Measurements from ENCODE around the gene LDLRAP1. TPM values are rescaled to one million over a fixed set of nuclear protein-coding genes. Genes with fewer than 3 reads are reported as not detected.

LDLRAP1 gene
- total RNA-seq, 1 donor: 18.5 TPM

DNA sequence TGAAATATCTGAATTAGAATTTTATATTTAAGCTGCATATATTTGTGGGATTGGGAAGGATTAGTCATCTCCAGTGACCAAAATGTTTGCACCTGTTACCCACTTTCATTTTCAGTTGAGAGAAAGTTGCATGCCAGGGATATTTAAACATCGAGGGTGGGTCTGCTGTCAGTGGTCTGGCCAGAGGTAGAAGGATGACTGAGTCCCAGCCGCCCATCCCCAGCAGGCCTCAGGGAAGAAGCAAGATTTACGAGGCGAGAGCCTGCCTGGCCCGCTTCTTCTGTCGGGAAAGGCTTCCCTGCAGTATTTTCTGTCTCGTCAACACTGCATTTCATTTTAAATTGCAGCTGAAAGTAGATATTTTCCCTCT is 71.8 kb downstream of the LDLRAP1 start:
- Histone ChIP-seq H3K27me3 (ENCODE audit: insufficient read depth, low read length) (peaks cover 65% of the 10 kb centered on the region), H3K4me3 (ENCODE audit: insufficient read depth, low read length) (no peak overlapping the region), H3K36me3 (ENCODE audit: insufficient read depth, low read length) (no peaks in the 10 kb centered on the region), H3K9me3 (ENCODE audit: low read depth, low read length) (no peaks in the 10 kb centered on the region), H3K4me1 (ENCODE audit: insufficient read depth, low read length) (peaks cover 10% of the 10 kb centered on the region), H3K4me2 (ENCODE audit: insufficient read depth, low read length) (no peak overlapping the region), H3K79me2 (ENCODE audit: insufficient read depth, low read length) (no peaks in the 10 kb centered on the region), H4K20me1 (ENCODE audit: insufficient read depth, low read length) (no peaks in the 10 kb centered on the region), H3K27ac (ENCODE audit: low read depth, low read length) (no peak overlapping the region), H2AFZ (ENCODE audit: low read length) (no peak overlapping the region)
- DNase-seq (ENCODE audit: insufficient read length, low spot score, missing footprints): no peak
- TF ChIP-seq, protein P1, sequence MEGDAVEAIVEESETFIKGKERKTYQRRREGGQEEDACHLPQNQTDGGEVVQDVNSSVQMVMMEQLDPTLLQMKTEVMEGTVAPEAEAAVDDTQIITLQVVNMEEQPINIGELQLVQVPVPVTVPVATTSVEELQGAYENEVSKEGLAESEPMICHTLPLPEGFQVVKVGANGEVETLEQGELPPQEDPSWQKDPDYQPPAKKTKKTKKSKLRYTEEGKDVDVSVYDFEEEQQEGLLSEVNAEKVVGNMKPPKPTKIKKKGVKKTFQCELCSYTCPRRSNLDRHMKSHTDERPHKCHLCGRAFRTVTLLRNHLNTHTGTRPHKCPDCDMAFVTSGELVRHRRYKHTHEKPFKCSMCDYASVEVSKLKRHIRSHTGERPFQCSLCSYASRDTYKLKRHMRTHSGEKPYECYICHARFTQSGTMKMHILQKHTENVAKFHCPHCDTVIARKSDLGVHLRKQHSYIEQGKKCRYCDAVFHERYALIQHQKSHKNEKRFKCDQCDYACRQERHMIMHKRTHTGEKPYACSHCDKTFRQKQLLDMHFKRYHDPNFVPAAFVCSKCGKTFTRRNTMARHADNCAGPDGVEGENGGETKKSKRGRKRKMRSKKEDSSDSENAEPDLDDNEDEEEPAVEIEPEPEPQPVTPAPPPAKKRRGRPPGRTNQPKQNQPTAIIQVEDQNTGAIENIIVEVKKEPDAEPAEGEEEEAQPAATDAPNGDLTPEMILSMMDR (IDR thresholded peaks at IDR 0.05; ENCODE audit: extremely low read depth, low read depth, low read length): no peak

DNA sequence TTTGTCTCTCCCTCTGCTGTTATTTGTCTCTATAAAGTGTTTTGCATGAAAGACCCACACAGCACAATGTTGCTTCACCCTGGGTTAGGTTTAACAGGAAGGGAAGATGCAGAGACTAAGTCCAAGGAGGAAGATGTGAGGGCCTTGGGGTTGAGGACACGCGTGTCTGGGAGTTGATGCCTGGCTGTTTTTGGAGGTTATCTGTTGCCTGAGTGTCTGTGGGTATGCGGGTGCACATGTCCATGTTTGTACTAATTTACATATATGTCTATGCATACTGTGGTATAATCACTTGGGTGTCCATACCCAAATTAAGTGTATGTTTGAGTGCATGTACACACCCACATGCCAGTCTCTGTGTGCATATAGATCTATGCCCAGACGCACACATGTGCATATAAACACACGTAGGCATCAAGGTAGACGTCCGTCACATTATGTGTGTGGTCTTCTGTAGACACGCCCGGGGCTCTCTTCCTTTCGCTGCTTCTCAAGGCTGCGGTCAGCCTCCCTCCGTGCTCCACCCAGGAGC is 72.2 kb downstream of the LDLRAP1 start:
- Histone ChIP-seq H3K4me1 (ENCODE audit: insufficient read depth, low read length) (peaks cover 10% of the 10 kb centered on the region), H4K20me1 (ENCODE audit: insufficient read depth, low read length) (no peaks in the 10 kb centered on the region), H3K27me3 (ENCODE audit: insufficient read depth, low read length) (peaks cover 63% of the 10 kb centered on the region), H3K79me2 (ENCODE audit: insufficient read depth, low read length) (no peaks in the 10 kb centered on the region), H3K4me2 (ENCODE audit: insufficient read depth, low read length) (peak overlapping the region; percentile 78), H3K27ac (ENCODE audit: low read depth, low read length) (no peak overlapping the region), H2AFZ (ENCODE audit: low read length) (peak overlapping the region; percentile 88), H3K9me3 (ENCODE audit: low read depth, low read length) (no peaks in the 10 kb centered on the region), H3K4me3 (ENCODE audit: insufficient read depth, low read length) (peak overlapping the region; percentile 72), H3K36me3 (ENCODE audit: insufficient read depth, low read length) (no peaks in the 10 kb centered on the region)
- DNase-seq (ENCODE audit: insufficient read length, low spot score, missing footprints): no peak
- TF ChIP-seq, protein P1 (IDR thresholded peaks at IDR 0.05; ENCODE audit: extremely low read depth, low read depth, low read length): no peak

DNA sequence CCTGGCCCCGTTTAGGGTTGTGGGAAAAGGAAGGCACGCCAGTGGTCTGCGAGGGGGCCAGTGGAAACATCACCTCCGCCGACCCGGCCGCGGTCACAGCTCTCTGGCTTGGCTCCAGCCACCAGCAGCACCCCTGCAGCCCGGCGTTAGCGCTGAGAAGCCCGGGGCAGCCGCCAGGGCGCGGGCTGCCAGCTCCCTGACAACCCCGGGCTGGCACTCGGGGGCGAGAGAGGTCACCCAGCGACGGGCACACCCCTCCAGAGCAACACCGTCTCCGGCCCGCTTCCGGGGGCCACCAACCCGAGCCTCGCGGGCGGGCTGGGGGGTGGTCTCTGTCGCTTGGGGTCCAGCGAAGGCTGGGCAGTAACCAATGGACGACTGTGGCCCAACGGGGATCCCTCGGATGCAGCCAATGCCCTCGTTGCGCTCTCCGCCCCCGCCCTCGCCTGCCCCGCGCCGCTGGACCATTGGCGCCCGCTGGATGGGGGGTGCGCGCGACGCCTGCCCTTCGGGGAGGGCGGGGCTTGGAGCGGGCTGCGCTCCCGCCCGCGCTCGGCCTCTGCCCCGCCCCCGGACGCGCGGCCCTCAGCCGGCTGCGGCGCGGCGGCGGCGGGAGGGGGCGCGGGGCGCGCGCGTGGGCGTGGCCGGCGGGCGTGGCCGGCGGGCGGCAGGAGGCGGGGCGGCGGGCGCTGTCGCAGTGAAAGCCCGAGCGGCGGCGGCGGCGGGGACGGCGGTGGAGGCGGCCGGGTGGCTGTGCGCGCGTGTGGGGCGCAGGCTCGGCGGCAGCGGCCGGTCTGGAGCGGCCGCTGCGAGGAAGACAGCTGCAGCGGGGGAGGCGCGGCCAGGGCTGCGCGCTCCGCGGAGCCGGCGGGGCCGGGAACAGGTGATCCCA is 72.9 kb downstream of the LDLRAP1 start, which contains the start of gene MAN1C1:
MAN1C1 (plus strand) TSS at position 697 of the 892 bp plus-strand sequence. CDS start 1,007 bp downstream, outside the sequence.
- peak within 1 kb of the TSS; percentile 88 for H2AFZ ChIP-seq (ENCODE audit: low read length)
- H3K4me2 ChIP-seq (ENCODE audit: insufficient read depth, low read length): peak within 1 kb of the TSS; percentile 81
- H3K4me1 ChIP-seq (ENCODE audit: insufficient read depth, low read length): peaks cover 10% of the 10 kb centered on the region
- no peaks in the 10 kb centered on the region for H3K36me3 ChIP-seq (ENCODE audit: insufficient read depth, low read length)
- H3K4me3 ChIP-seq (ENCODE audit: insufficient read depth, low read length): peak within 1 kb of the TSS; percentile 72
- no peaks in the 10 kb centered on the region for H4K20me1 ChIP-seq (ENCODE audit: insufficient read depth, low read length)
- no peak within 1 kb of the TSS for H3K27ac ChIP-seq (ENCODE audit: low read depth, low read length)
- DNase-seq (ENCODE audit: insufficient read length, low spot score, missing footprints): peak; percentile 99
- no peaks in the 10 kb centered on the region for H3K79me2 ChIP-seq (ENCODE audit: insufficient read depth, low read length)
- TF ChIP-seq, protein P1 (IDR thresholded peaks at IDR 0.05; ENCODE audit: extremely low read depth, low read depth, low read length): peak; percentile 27
- no peaks in the 10 kb centered on the region for H3K9me3 ChIP-seq (ENCODE audit: low read depth, low read length)
- peaks cover 63% of the 10 kb centered on the region for H3K27me3 ChIP-seq (ENCODE audit: insufficient read depth, low read length)
